Endothelial cell of umbilical vein (primary cell): ENCODE measurements around the gene TXNDC2. TPM values are rescaled to one million over a fixed set of nuclear protein-coding genes. Genes with fewer than 3 reads are reported as not detected.

Source experiments
- BruUV-seq: library from RNA; stranded (reverse); fragments of 400-500 nt; replicated peaks from 2 replicates; lab custom pipeline; 2021; lab: Mats Ljungman, UMichigan
- CTCF ChIA-PET: fragments of 300-600, 350-600 bp; sonication (Branson Sonifier 250); formaldehyde crosslinking; loops from one replicate; lab custom pipeline; 2021; ENCODE audit warnings: antibody characterized with exemption, inconsistent platforms; lab: Charles Lee
- POLR2A ChIA-PET: fragments of 300-600, 350-600 bp; sonication (Branson Sonifier 250); formaldehyde crosslinking; loops from one replicate; lab custom pipeline; 2021; ENCODE audit warnings: antibody characterized with exemption, inconsistent platforms; lab: Charles Lee
- DNase-seq: peaks from one replicate; pipeline ENCODE4 v3.0.0-alpha.2; 2011; ENCODE audit warnings: low read depth, low spot score
- FAIRE-seq: peaks from 2 replicates; lab custom pipeline; 2011; peaks lifted over from hg19 to GRCh38; lab: Jason Lieb, UNC
- H2AFZ ChIP-seq: 2 replicates; pipeline ENCODE4 v1.6.0; 2012; ENCODE audit warnings: low read depth, low read length, control low read depth, inconsistent platforms
- H3K27ac ChIP-seq: 2 replicates; pipeline ENCODE4 v1.5.1; 2011; ENCODE audit warnings: low read depth, mild to moderate bottlenecking, control low read depth, low read length, moderate library complexity; ENCODE audit not compliant: insufficient read depth
- H3K27me3 ChIP-seq, 2 experiments: 2 replicates each; pipeline versions ENCODE4 v1.6.0 to v1.6.1; 2011; ENCODE audit warnings: low read length in 2 of 2, mixed read lengths in 1 of 2; ENCODE audit not compliant: control insufficient read depth in 2 of 2, insufficient read depth in 2 of 2
- H3K36me3 ChIP-seq, 2 experiments: 2 replicates in 1 of 2; 3 replicates in 1 of 2; pipeline ENCODE4 v1.5.1; 2011; ENCODE audit warnings: low read length in 2 of 2, mild to moderate bottlenecking in 1 of 2, moderate library complexity in 1 of 2; ENCODE audit not compliant: control insufficient read depth in 2 of 2, insufficient read depth in 2 of 2; ENCODE audit errors: extremely low read depth in 1 of 2
- H3K4me1 ChIP-seq: 3 replicates; pipeline ENCODE4 v1.5.1; 2011; ENCODE audit warnings: mild to moderate bottlenecking, low read length; ENCODE audit not compliant: control insufficient read depth, insufficient read depth; ENCODE audit errors: extremely low read depth
- H3K4me2 ChIP-seq: 2 replicates; pipeline ENCODE4 v1.6.1; 2011; ENCODE audit warnings: low read length, control low read depth, mixed read lengths; ENCODE audit not compliant: insufficient read depth
- H3K4me3 ChIP-seq, 3 experiments: fragments of 200-600 bp in 1 of 3; sonication (generic), shearing (Covaris generic) in 1 of 3; replicated peaks in 1 of 3; 2 replicates each; pipeline ENCODE4 v1.5.1; 2011 to 2016; ENCODE audit warnings: control low read depth in 3 of 3, low read length in 3 of 3, mild to moderate bottlenecking in 2 of 3, inconsistent platforms in 1 of 3, low read depth in 1 of 3, moderate library complexity in 1 of 3; ENCODE audit not compliant: insufficient read depth in 1 of 3
- H3K79me2 ChIP-seq: 2 replicates; pipeline ENCODE4 v1.6.0; 2012; ENCODE audit warnings: low read length, inconsistent platforms; ENCODE audit not compliant: control insufficient read depth, insufficient read depth
- H3K9ac ChIP-seq: replicated peaks from 2 replicates; pipeline ENCODE3; 2011; ENCODE audit warnings: low read length, control low read depth; ENCODE audit not compliant: insufficient read depth; ENCODE audit errors: extremely low read depth
- H3K9me1 ChIP-seq: replicated peaks from 3 replicates; pipeline ENCODE4 v1.6.0; 2011; ENCODE audit warnings: mild to moderate bottlenecking, low read length; ENCODE audit not compliant: control insufficient read depth, insufficient read depth; ENCODE audit errors: extremely low read depth
- H3K9me3 ChIP-seq: replicated peaks from 2 replicates; pipeline ENCODE4 v1.5.1; 2012; ENCODE audit warnings: low read length, inconsistent platforms; ENCODE audit not compliant: control insufficient read depth, insufficient read depth
- H4K20me1 ChIP-seq: replicated peaks from 2 replicates; pipeline ENCODE3; 2011; ENCODE audit warnings: mild to moderate bottlenecking, low read length; ENCODE audit not compliant: control insufficient read depth, insufficient read depth; ENCODE audit errors: extremely low read depth
- EZH2 ChIP-seq: IDR thresholded peaks from 2 replicates; pipeline ENCODE4 v1.6.1; 2012; ENCODE audit warnings: borderline replicate concordance, low read depth, mild to moderate bottlenecking, moderate library complexity, low read length, inconsistent platforms; ENCODE audit not compliant: severe bottlenecking
- FOS ChIP-seq: IDR thresholded peaks from 2 replicates; pipeline ENCODE4 v1.6.1; 2011; ENCODE audit warnings: mild to moderate bottlenecking, low read length, moderate library complexity, borderline replicate concordance; ENCODE audit not compliant: insufficient read depth
- GATA2 ChIP-seq: IDR thresholded peaks from 2 replicates; pipeline ENCODE4 v1.7.0; 2011; ENCODE audit warnings: low read depth, mild to moderate bottlenecking, moderate library complexity, mixed read lengths, low read length; ENCODE audit not compliant: insufficient read length, insufficient read depth
- JUN ChIP-seq: IDR thresholded peaks from 2 replicates; pipeline ENCODE4 v1.6.1; 2011; ENCODE audit warnings: borderline replicate concordance, low read depth; ENCODE audit not compliant: insufficient read length, insufficient read depth
- MAX ChIP-seq: IDR thresholded peaks from 2 replicates; pipeline ENCODE4 v1.6.1; 2011; ENCODE audit not compliant: insufficient read depth, insufficient read length
- MYC ChIP-seq: IDR thresholded peaks from one replicate; pipeline ENCODE4 v1.6.1; 2011; ENCODE audit warnings: mild to moderate bottlenecking, low read depth, low read length
- POLR2A ChIP-seq: IDR thresholded peaks from 2 replicates; pipeline ENCODE4 v1.6.1; 2012; ENCODE audit warnings: low read depth, mild to moderate bottlenecking, control low read depth, low read length
- POLR2AphosphoS5 ChIP-seq: IDR thresholded peaks from 2 replicates; pipeline ENCODE4 v1.6.1; 2012; ENCODE audit warnings: low read depth, mild to moderate bottlenecking, control low read depth, low read length, moderate library complexity; ENCODE audit not compliant: insufficient read depth
- dilution Hi-C: fragments of 300-500 bp; cut with MboI; formaldehyde crosslinking; loops from one replicate; pipeline ENCODE4 v1.15.0; 2019; ENCODE audit warnings: low sequenced_read_pairs; ENCODE audit not compliant: extremely low pct_ligation_motif_present
- intact Hi-C: fragments of 100-400 bp; cut with micrococcal nuclease; formaldehyde crosslinking; loops from one replicate; pipeline ENCODE4 v1.10.0; 2022
- polyA plus RNA-seq, 4 experiments: library from polyadenylated mRNA; depleted of rRNA in 3 of 4; stranded (reverse) in 3 of 4; unstranded in 1 of 4; fragments of >200 nt; gene quantifications; 2 replicates each; pipeline versions ENCODE4 v1.2.1 to v1.2.3, GENCODE V29; 2011 to 2012; ENCODE audit warnings: missing spikeins in 1 of 4
- total RNA-seq: library from RNA; stranded (reverse); gene quantifications from 2 replicates; pipeline ENCODE4 v1.2.3, GENCODE V29; 2021
- TF ChIP-seq, protein P1 (sequence below), 2 donors: IDR thresholded peaks; 1 replicate in 1 of 2; 2 replicates in 1 of 2; pipeline ENCODE4 v1.5.1; 2011; ENCODE audit warnings: low read length in 2 of 2, mild to moderate bottlenecking in 2 of 2, moderate library complexity in 2 of 2, control low read depth in 1 of 2, inconsistent platforms in 1 of 2, low read depth in 1 of 2; ENCODE audit not compliant: insufficient read depth in 1 of 2; ENCODE audit errors: extremely low read depth in 1 of 2

Gene TXNDC2
- total and polyA plus RNA-seq, 2 donors (not counting 3 experiments of a cell fraction or from before 2014, with no cell fraction given) = 0.12 TPM; not detected in 1

DNA sequence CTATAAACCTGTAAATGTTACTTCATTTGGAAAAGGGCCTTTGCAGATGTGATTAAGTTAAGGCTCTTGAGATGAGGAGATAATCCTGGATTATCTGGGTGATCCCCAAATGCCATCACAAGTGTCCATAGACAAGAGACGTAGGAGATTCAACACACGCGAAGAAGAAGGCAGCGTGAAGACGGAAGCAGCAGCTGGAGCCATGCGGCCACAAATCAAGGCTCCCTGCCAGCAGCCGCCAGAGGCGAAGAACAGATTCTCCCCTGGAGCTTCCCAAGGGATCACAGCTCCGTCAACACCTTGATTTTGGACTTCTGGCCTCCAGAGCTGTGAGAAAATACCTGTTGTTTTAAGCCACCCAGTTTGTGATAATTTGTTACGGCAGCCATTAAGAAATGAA lies 17.1 kb downstream of the TXNDC2 start:
- dilution Hi-C loops (no loop called here), intact Hi-C loops (no loop called here)
- Histone ChIP-seq H3K27me3 (no peaks in the 10 kb centered on the region), H3K9me3 (no peaks in the 10 kb centered on the region), H3K4me1 (peaks cover 5% of the 10 kb centered on the region), H4K20me1 (no peaks in the 10 kb centered on the region), H3K27ac (no peak overlapping the region), H3K4me2 (no peak overlapping the region), H3K9ac (no peak overlapping the region), H2AFZ (no peak overlapping the region), H3K9me1 (no peaks in the 10 kb centered on the region), H3K36me3 (no peaks in the 10 kb centered on the region), H3K4me3 (no peak overlapping the region), H3K79me2 (no peaks in the 10 kb centered on the region)
- FAIRE-seq (no peak), DNase-seq (no peak)
- TF ChIP-seq POLR2AphosphoS5 (no peak), MYC (no peak)
- ChIA-PET CTCF (no interaction called here), POLR2A (no interaction called here)
- no TSS peak for BruUV-seq

DNA sequence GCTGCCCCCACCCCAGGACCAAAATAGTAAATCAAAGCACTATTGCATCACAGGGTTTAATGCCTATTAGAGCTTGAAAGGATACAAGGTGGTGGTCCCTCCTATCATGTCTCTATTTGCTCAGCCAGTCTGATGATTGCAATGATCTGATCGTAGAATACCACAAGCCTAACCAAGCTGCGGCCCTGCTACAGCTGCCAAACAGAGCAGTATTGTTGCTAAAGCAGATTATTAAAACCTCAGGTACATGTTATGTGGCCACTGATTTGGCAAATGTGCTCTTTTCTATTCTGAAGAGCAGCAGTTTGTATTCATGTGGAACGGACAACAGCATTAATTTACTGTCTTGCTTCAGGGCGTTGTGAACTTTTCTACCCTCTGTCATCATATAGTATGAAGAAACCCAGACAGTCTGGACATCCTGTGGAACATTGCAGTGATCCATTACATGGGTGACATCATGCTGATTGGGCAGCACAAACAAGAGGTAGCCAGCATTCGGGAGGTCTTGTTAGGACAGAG lies 19.7 kb downstream of the TXNDC2 start:
- ChIA-PET CTCF (interaction anchor here (1.5 kb wide), 1 partner anchor 9 kb away, joined by 4 read pairs; no protein-coding TSS in a partner anchor), POLR2A (no interaction called here)
- Histone ChIP-seq H3K27ac (no peak overlapping the region), H3K27me3 (peaks cover 0 to 7% of the 10 kb centered on the region in 2 experiments), H3K9ac (no peak overlapping the region), H3K9me1 (no peaks in the 10 kb centered on the region), H3K9me3 (no peaks in the 10 kb centered on the region), H3K36me3 (no peaks in the 10 kb centered on the region), H3K4me3 (no peak overlapping the region), H3K79me2 (no peaks in the 10 kb centered on the region), H2AFZ (no peak overlapping the region), H3K4me2 (no peak overlapping the region), H3K4me1 (no peaks in the 10 kb centered on the region), H4K20me1 (no peaks in the 10 kb centered on the region)
- DNase-seq (no peak), FAIRE-seq (no peak)
- no TSS peak for BruUV-seq
- intact Hi-C loops = no loop called here
- TF ChIP-seq GATA2 (no peak), MYC (no peak), POLR2AphosphoS5 (no peak), FOS (no peak), MAX (no peak), EZH2 (no peak), POLR2A (no peak), JUN (no peak)
- TF ChIP-seq, protein P1, sequence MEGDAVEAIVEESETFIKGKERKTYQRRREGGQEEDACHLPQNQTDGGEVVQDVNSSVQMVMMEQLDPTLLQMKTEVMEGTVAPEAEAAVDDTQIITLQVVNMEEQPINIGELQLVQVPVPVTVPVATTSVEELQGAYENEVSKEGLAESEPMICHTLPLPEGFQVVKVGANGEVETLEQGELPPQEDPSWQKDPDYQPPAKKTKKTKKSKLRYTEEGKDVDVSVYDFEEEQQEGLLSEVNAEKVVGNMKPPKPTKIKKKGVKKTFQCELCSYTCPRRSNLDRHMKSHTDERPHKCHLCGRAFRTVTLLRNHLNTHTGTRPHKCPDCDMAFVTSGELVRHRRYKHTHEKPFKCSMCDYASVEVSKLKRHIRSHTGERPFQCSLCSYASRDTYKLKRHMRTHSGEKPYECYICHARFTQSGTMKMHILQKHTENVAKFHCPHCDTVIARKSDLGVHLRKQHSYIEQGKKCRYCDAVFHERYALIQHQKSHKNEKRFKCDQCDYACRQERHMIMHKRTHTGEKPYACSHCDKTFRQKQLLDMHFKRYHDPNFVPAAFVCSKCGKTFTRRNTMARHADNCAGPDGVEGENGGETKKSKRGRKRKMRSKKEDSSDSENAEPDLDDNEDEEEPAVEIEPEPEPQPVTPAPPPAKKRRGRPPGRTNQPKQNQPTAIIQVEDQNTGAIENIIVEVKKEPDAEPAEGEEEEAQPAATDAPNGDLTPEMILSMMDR (IDR thresholded peaks at IDR 0.05; ENCODE audit: extremely low read depth in 1 of 2, insufficient read depth in 1 of 2, low read depth in 1 of 2, low read length in 2 of 2) = no peak
- dilution Hi-C loops = no loop called here
